ENCODE results near the gene GLTPD2.
A peak's percentile ranks its signal among the peaks of the same experiment; 100 is the strongest.

The GLTPD2 gene

GRCh38 chr17:4751932-4752331 lies 36.8 kb upstream of the GLTPD2 start:
- DNase-seq = no peak
- TF ChIP-seq POLR2A (IDR thresholded peaks at IDR 0.05; ENCODE audit: low read length) (no peak), GATA1 (IDR thresholded peaks at IDR 0.05; ENCODE audit: low read depth, low read length) (no peak)

DNA sequence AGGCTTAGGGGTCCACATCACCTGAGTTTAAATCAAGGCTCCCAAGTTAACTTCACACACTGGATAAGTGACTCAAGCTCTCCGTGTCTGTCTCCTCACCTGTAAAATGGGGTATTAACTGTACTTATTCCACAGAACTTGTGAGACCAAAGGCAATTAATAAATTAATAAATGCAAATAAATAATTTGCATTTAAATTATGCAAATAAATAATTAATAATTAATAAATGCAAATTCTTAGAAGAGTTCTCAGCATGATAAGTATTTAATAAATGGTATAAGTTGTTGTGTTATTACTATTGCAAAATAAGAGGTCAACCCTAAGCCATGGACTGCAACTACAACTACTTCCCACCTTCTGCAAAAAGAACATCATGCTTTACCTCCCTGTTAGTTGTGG lies 35.4 kb upstream of the GLTPD2 start:
- TF ChIP-seq POLR2A (IDR thresholded peaks at IDR 0.05; ENCODE audit: low read length) (no peak), GATA1 (IDR thresholded peaks at IDR 0.05; ENCODE audit: low read depth, low read length) (no peak)
- no peak for DNase-seq

DNA sequence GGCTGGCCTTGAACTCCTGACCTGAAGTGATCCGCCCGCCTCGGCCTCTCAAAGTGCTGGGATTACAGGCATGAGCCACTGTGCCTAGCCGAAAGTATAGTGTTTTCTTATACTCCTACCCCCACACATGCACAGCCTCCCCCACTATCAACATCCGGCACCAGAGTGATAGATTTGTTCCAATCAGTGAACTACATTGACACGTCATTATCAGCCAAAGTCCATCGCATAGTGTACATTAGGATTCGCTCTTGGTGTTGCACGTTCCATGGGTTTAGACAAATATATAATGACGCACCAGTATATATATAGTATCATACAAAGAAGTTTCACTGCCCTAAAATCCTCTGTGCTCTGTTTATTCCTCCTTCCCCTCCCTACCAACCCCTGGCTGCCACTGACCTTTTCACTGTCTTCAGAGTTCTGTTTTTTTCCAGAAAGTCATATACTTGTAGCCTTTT lies 29.0 kb upstream of the GLTPD2 start:
- no peak for DNase-seq
- no peak for TF ChIP-seq POLR2A (IDR thresholded peaks at IDR 0.05; ENCODE audit: low read length)

DNA sequence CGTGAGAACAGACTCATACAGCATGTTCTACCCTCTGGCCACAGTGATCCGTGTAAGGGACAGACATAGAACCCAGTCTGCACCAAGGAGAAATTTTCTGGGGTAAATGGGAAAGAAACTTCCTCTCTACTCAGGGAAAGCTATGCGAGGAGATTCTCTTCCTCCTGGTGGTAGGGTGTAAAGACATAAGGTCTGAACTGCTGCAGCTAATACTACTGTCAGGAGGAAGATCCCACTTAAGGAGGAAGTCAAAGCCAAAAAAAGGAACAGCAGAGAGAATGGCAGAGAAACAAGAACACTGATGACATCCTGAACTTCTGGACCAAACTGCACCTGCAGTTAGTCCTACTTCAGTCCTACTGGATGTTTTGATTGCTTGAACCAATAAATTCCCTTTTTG lies 24.2 kb upstream of the GLTPD2 start:
- TF ChIP-seq POLR2A (IDR thresholded peaks at IDR 0.05; ENCODE audit: low read length) (no peak), GATA1 (IDR thresholded peaks at IDR 0.05; ENCODE audit: low read depth, low read length) (no peak)

GRCh38 chr17:4766201-4766600 lies 22.6 kb upstream of the GLTPD2 start:
- no peak for TF ChIP-seq GATA1 (IDR thresholded peaks at IDR 0.05; ENCODE audit: low read depth, low read length)
- TF ChIP-seq POLR2A (IDR thresholded peaks at IDR 0.05; ENCODE audit: low read length) = no peak
- DNase-seq = no peak

More for the DNA sequence above, 24.2 kb upstream of the GLTPD2 start:
- DNase-seq = no peak

- TF ChIP-seq POLR2A (IDR thresholded peaks at IDR 0.05; ENCODE audit: low read length) (no peak), GATA1 (IDR thresholded peaks at IDR 0.05; ENCODE audit: low read depth, low read length) (no peak)
- no peak for DNase-seq
Measured at GRCh38 chr17:4766723-4767122, 22.0 kb upstream of the GLTPD2 start.

GRCh38 chr17:4768298-4768697 lies 20.5 kb upstream of the GLTPD2 start:
- DNase-seq = no peak
- TF ChIP-seq GATA1 (IDR thresholded peaks at IDR 0.05; ENCODE audit: low read depth, low read length) (no peak), POLR2A (IDR thresholded peaks at IDR 0.05; ENCODE audit: low read length) (no peak)

- TF ChIP-seq GATA1 (IDR thresholded peaks at IDR 0.05; ENCODE audit: low read depth, low read length) (no peak), POLR2A (IDR thresholded peaks at IDR 0.05; ENCODE audit: low read length) (no peak)
Measured at GRCh38 chr17:4769628-4770027, 19.1 kb upstream of the GLTPD2 start.

GRCh38 chr17:4771519-4772234 lies 17.1 kb upstream of the GLTPD2 start, which contains the start of gene TM4SF5:
TM4SF5 (plus strand) TSS chr17:4771886; CDS start chr17:4771923, 37 bp downstream.
- DNase-seq = no peak
- no peak for TF ChIP-seq GATA1 (IDR thresholded peaks at IDR 0.05; ENCODE audit: low read depth, low read length)
- TF ChIP-seq POLR2A (IDR thresholded peaks at IDR 0.05; ENCODE audit: low read length) = no peak

More at GRCh38 chr17:4769628-4770027, 19.1 kb upstream of the GLTPD2 start:
- no peak for DNase-seq

DNA sequence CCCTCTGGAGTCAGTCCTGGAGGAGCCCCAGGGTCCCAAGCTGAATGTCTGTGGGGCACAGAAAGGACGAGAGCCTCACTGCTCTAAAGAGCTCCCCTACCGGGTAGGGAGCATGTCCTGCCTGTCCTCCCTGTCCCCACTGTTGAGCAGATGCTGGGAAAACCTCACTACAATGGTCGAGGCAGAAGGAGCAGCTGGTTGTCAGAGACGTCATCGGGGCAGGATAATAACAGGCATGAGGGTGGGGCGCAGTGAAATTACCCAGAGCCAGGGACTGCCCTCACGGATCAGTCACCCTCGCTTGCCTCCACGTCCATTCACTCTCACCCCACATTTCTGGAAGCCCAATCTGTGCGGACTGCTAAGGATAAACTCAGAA lies 16.5 kb upstream of the GLTPD2 start:
- no peak for DNase-seq
- no peak for TF ChIP-seq GATA1 (IDR thresholded peaks at IDR 0.05; ENCODE audit: low read depth, low read length)
- TF ChIP-seq POLR2A (IDR thresholded peaks at IDR 0.05; ENCODE audit: low read length) = no peak

GRCh38 chr17:4777969-4778760 lies 10.6 kb upstream of the GLTPD2 start:
- DNase-seq = no peak
- TF ChIP-seq GATA1 (IDR thresholded peaks at IDR 0.05; ENCODE audit: low read depth, low read length) (no peak), POLR2A (IDR thresholded peaks at IDR 0.05; ENCODE audit: low read length) (no peak)

GRCh38 chr17:4780325-4780955 lies 8.3 kb upstream of the GLTPD2 start:
- no peak for TF ChIP-seq GATA1 (IDR thresholded peaks at IDR 0.05; ENCODE audit: low read depth, low read length)
- no peak for TF ChIP-seq POLR2A (IDR thresholded peaks at IDR 0.05; ENCODE audit: low read length)
- no peak for DNase-seq

DNA sequence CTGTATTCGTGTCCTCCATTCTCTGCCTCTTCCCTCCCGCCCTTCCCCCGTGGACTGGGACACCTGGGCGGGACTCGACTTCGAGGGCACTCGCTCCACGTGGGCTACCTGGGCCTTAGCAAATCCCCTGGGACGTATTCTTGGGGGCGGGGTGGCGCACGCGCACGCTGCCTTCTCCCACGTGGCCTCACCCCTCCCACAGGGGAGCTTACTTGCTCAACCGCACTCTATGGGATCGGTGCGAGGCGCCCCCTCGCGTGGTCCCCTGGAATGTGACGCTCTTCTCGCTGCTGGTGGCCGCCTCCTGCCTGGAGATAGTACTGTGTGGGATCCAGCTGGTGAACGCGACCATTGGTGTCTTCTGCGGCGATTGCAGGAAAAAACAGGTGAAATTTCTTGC lies 6.1 kb upstream of the GLTPD2 start:
- TF ChIP-seq GATA1 (IDR thresholded peaks at IDR 0.05; ENCODE audit: low read depth, low read length) (no peak), POLR2A (IDR thresholded peaks at IDR 0.05; ENCODE audit: low read length) (no peak)
- peak; percentile 29 to 52 for DNase-seq

All from erythroblast (primary cell).